PC-3 (cell line): ENCODE results near the gene USHBP1.

Experiments used
- EZH2 ChIP-seq: fragments of 300-600 bp; sonication (generic); IDR thresholded peaks from one replicate; pipeline ENCODE4 v1.6.1; 2017; ENCODE audit warnings: antibody characterized with exemption, mild to moderate bottlenecking, low read length; ENCODE audit not compliant: unreplicated experiment
- EZH2phosphoT487 ChIP-seq: fragments of 300-600 bp; sonication (generic); IDR thresholded peaks from 2 replicates; pipeline ENCODE4 v1.6.1; 2018; ENCODE audit warnings: mild to moderate bottlenecking, antibody characterized with exemption, low read length, borderline replicate concordance
- TF ChIP-seq, protein P1 (sequence below): fragments of 300-600 bp; sonication (generic); conservative IDR thresholded peaks from 2 replicates; pipeline ENCODE4 v1.5.1; 2017; ENCODE audit warnings: antibody characterized with exemption, low read depth, mild to moderate bottlenecking, low read length

- TF ChIP-seq, protein P1, sequence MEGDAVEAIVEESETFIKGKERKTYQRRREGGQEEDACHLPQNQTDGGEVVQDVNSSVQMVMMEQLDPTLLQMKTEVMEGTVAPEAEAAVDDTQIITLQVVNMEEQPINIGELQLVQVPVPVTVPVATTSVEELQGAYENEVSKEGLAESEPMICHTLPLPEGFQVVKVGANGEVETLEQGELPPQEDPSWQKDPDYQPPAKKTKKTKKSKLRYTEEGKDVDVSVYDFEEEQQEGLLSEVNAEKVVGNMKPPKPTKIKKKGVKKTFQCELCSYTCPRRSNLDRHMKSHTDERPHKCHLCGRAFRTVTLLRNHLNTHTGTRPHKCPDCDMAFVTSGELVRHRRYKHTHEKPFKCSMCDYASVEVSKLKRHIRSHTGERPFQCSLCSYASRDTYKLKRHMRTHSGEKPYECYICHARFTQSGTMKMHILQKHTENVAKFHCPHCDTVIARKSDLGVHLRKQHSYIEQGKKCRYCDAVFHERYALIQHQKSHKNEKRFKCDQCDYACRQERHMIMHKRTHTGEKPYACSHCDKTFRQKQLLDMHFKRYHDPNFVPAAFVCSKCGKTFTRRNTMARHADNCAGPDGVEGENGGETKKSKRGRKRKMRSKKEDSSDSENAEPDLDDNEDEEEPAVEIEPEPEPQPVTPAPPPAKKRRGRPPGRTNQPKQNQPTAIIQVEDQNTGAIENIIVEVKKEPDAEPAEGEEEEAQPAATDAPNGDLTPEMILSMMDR = no peak
- no peak for TF ChIP-seq EZH2
- no peak for TF ChIP-seq EZH2phosphoT487
These were observed 45.5 kb upstream of the USHBP1 start for GRCh38 chr19:17309965-17310461.
